ENCODE data around the gene MIGA2. TPM values are rescaled to one million over a fixed set of nuclear protein-coding genes. Genes with fewer than 3 reads are reported as not detected.

Gene MIGA2
- total and polyA plus RNA-seq, 2 of the 4 experiments (the other 2 are of a cell fraction) = 12.5 to 25.3 TPM

GRCh38 chr9:129037767-129038098 lies 1.3 kb downstream of the MIGA2 start:
- dilution Hi-C loops (cut with HindIII; ENCODE audit: low sequenced_read_pairs, unreplicated experiment) = no loop called here
- Histone ChIP-seq H4K8ac (ENCODE audit: low read depth in 2 of 2, low read length in 2 of 2) (no peak overlapping the region), H4K20me1 (ENCODE audit: insufficient read depth, low read length) (peaks cover 16% of the 10 kb centered on the region), H3K56ac (ENCODE audit: extremely low read depth, insufficient read depth, low read length) (no peak overlapping the region), H2BK120ac (ENCODE audit: low read depth, low read length) (no peak overlapping the region), H3K27ac (ENCODE audit: insufficient read depth, low read length) (no peak overlapping the region), H4K5ac (ENCODE audit: low read depth, low read length) (no peak overlapping the region), H3K4ac (ENCODE audit: low read depth, low read length) (no peak overlapping the region), H3K23ac (ENCODE audit: low read depth, low read length) (no peak overlapping the region), H2AFZ (replicated peaks; ENCODE audit: low read length, poor library complexity) (no peak overlapping the region), H4K91ac (ENCODE audit: insufficient read depth, low read depth, low read length) (no peak overlapping the region), H3K4me3 (ENCODE audit: insufficient read depth, low read depth, low read length) (peak overlapping the region; percentile 96), H3K9me3 (ENCODE audit: control insufficient read depth, insufficient read depth, low read length) (no peaks in the 10 kb centered on the region), H3K4me1 (ENCODE audit: control insufficient read depth, insufficient read depth, low read length) (peaks cover 14% of the 10 kb centered on the region), H2AK9ac (replicated peaks; ENCODE audit: low read depth, low read length, poor library complexity) (peak overlapping the region; percentile 71), H3K9ac (ENCODE audit: low read depth, low read length) (peak overlapping the region; percentile 94; the same call in 1 of the 2 replicates), H2BK5ac (ENCODE audit: low read depth, low read length, poor library complexity, severe bottlenecking) (no peak overlapping the region), H2BK20ac (ENCODE audit: low read depth, low read length) (no peak overlapping the region), H3K9me1 (ENCODE audit: insufficient read depth, low read length) (0 out of 2 replicates have a peak, but pooled peaks cover 10% of the 10 kb centered on the region), H3K14ac (replicated peaks; ENCODE audit: low read depth, low read length) (no peak overlapping the region), H3K79me1 (ENCODE audit: low read depth in 1 of 2, low read length in 2 of 2) (peaks cover 14 to 51% of the 10 kb centered on the region in 2 experiments; a peak in 3 of 4 replicates), H2BK15ac (ENCODE audit: low read depth, low read length) (no peak overlapping the region), H3K4me2 (ENCODE audit: low read depth, low read length) (peak overlapping the region; percentile 96), H3K18ac (ENCODE audit: low read depth, low read length) (no peak overlapping the region), H2AK5ac (ENCODE audit: low read depth, low read length) (no peak overlapping the region; the same call in 1 of the 2 replicates), H3K36me3 (ENCODE audit: control insufficient read depth, insufficient read depth, low read length) (peaks cover 19% of the 10 kb centered on the region), H3K27me3 (ENCODE audit: control insufficient read depth, insufficient read depth, low read length) (no peaks in the 10 kb centered on the region)
- DNase-seq = peak; percentile 22
- ChIA-PET POLR2A (ENCODE audit: unreplicated experiment) (no interaction called here), CTCF (interaction anchor here (0.8 kb wide), 1 partner anchor 10 kb away, joined by 3 read pairs; the partner anchor contains the start of gene SH3GLB2)
- WGBS, 2 experiments (ENCODE audit: extremely low coverage in 2 of 2, insufficient read length in 1 of 2) = 13% methylated on average over 3 of the region's 6 CpGs; no CpG with 5 or more reads in 1 of the 2 experiments
- ATAC-seq (ENCODE audit: low read depth) = no peak
- BruUV-seq (replicated peaks) = no TSS peak
- no peak; the same call in 1 of the 2 replicates for TF ChIP-seq MXI1 (IDR thresholded peaks at IDR 0.05; ENCODE audit: borderline replicate concordance, low read depth, low read length)
- TF ChIP-seq CHD1 (IDR thresholded peaks at IDR 0.05; ENCODE audit: low read depth, low read length) = no peak
- no peak for TF ChIP-seq RCOR1 (IDR thresholded peaks at IDR 0.05; ENCODE audit: insufficient replicate concordance, low read length)
- TF ChIP-seq MAFK (IDR thresholded peaks at IDR 0.05; ENCODE audit: low read depth, low read length) = no peak
- TF ChIP-seq NFE2L2 (IDR thresholded peaks at IDR 0.05; ENCODE audit: low read depth, low read length) = no peak
- TF ChIP-seq BHLHE40 (IDR thresholded peaks at IDR 0.05; ENCODE audit: low read depth, low read length) = no peak
- TF ChIP-seq RFX5 (IDR thresholded peaks at IDR 0.05; ENCODE audit: low read depth, low read length) = no peak
- TF ChIP-seq RAD21 (IDR thresholded peaks at IDR 0.05; ENCODE audit: low read length) = no peak
- TF ChIP-seq, protein P1, sequence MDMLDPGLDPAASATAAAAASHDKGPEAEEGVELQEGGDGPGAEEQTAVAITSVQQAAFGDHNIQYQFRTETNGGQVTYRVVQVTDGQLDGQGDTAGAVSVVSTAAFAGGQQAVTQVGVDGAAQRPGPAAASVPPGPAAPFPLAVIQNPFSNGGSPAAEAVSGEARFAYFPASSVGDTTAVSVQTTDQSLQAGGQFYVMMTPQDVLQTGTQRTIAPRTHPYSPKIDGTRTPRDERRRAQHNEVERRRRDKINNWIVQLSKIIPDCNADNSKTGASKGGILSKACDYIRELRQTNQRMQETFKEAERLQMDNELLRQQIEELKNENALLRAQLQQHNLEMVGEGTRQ (IDR thresholded peaks at IDR 0.05; ENCODE audit: low read depth, low read length) = no peak
- no peak for TF ChIP-seq POLR2A (IDR thresholded peaks at IDR 0.05; ENCODE audit: low read depth, low read length)
- no peak for TF ChIP-seq CEBPB (IDR thresholded peaks at IDR 0.05; ENCODE audit: low read depth, low read length)
- no peak for TF ChIP-seq ELK1 (IDR thresholded peaks at IDR 0.05; ENCODE audit: borderline replicate concordance, low read depth, low read length)
- no peak for TF ChIP-seq MAZ (IDR thresholded peaks at IDR 0.05; ENCODE audit: borderline replicate concordance, low read depth, low read length)
- TF ChIP-seq FOS (IDR thresholded peaks at IDR 0.05; ENCODE audit: low read depth, low read length) = no peak
- no peak for TF ChIP-seq SMC3 (IDR thresholded peaks at IDR 0.05; ENCODE audit: low read depth, low read length)
- in situ Hi-C loops (cut with MboI; ENCODE audit: low sequenced_read_pairs) = no loop called here
- intact Hi-C loops (cut with micrococcal nuclease) = no loop called here

Measured in IMR-90 (cell line).